WTC11 (cell line): Measurements from ENCODE around the gene ZRANB1. TPM values are rescaled to one million over a fixed set of nuclear protein-coding genes. Genes with fewer than 3 reads are reported as not detected.

Experiments
- ATAC-seq: fragments of 200-7000 bp; cut with Tn5 transposase; 2 replicates; pipeline ENCODE4 v1.10.0; 2021; ENCODE audit warnings: mild to moderate bottlenecking, moderate library complexity
- CTCF ChIA-PET: fragments of 300-600 bp; sonication (Branson Sonifier 250); formaldehyde crosslinking; loops from one replicate; lab custom pipeline; 2021; ENCODE audit warnings: antibody characterized with exemption; lab: Charles Lee
- POLR2A ChIA-PET: fragments of 350-600 bp; sonication (Branson Sonifier 250); formaldehyde crosslinking; loops from one replicate; lab custom pipeline; 2021; ENCODE audit warnings: antibody characterized with exemption; lab: Charles Lee
- DNase-seq: peaks from one replicate; pipeline ENCODE4 v3.0.0; 2021; ENCODE audit warnings: low spot score
- H3K27ac Mint-ChIP-seq: 2 replicates; pipeline ENCODE4 v1.8.0; 2021; ENCODE audit warnings: mixed read lengths
- H3K27me3 Mint-ChIP-seq: 2 replicates; pipeline ENCODE4 v1.8.0; 2021; ENCODE audit warnings: low read depth, mild to moderate bottlenecking, moderate library complexity, mixed read lengths
- H3K36me3 Mint-ChIP-seq: 2 replicates; pipeline ENCODE4 v1.8.0; 2021; ENCODE audit warnings: mixed read lengths
- H3K4me1 Mint-ChIP-seq: 2 replicates; pipeline ENCODE4 v1.8.0; 2022; ENCODE audit warnings: mixed read lengths
- H3K4me3 Mint-ChIP-seq: 2 replicates; pipeline ENCODE4 v1.8.0; 2021; ENCODE audit warnings: mild to moderate bottlenecking, moderate library complexity, mixed read lengths
- H3K9me3 Mint-ChIP-seq: 2 replicates; pipeline ENCODE4 v1.8.0; 2021; ENCODE audit warnings: mixed read lengths
- CREM ChIP-seq: sonication (generic); formaldehyde crosslinking; IDR thresholded peaks from 2 replicates; pipeline ENCODE4 v1.8.1; 2022; ENCODE audit warnings: mild to moderate bottlenecking, missing genetic modification reagents, moderate library complexity
- ELF4 ChIP-seq: sonication (generic); formaldehyde crosslinking; IDR thresholded peaks from 2 replicates; pipeline ENCODE4 v1.8.1; 2022; ENCODE audit warnings: low read depth, mild to moderate bottlenecking, moderate library complexity, missing genetic modification reagents
- ETV6 ChIP-seq: sonication (generic); formaldehyde crosslinking; IDR thresholded peaks from 2 replicates; pipeline ENCODE4 v1.8.1; 2022; ENCODE audit warnings: mild to moderate bottlenecking, missing genetic modification reagents
- KAT7 ChIP-seq: sonication (generic); formaldehyde crosslinking; IDR thresholded peaks from 2 replicates; pipeline ENCODE4 v1.8.1; 2023; ENCODE audit warnings: missing genetic modification reagents, mild to moderate bottlenecking, borderline replicate concordance
- MXD4 ChIP-seq: fragments of 250-450 bp; sonication (Bioruptor Pico); IDR thresholded peaks from 2 replicates; pipeline ENCODE4 v1.8.0; 2021; ENCODE audit warnings: mild to moderate bottlenecking, moderate library complexity, borderline replicate concordance
- NR2C2 ChIP-seq: sonication (generic); formaldehyde crosslinking; IDR thresholded peaks from 2 replicates; pipeline ENCODE4 v1.8.0; 2022; ENCODE audit warnings: mild to moderate bottlenecking, missing genetic modification reagents
- NR3C1 ChIP-seq: sonication (generic); formaldehyde crosslinking; conservative IDR thresholded peaks from 2 replicates; pipeline ENCODE4 v1.8.1; 2023; ENCODE audit warnings: low read depth, mild to moderate bottlenecking, missing genetic modification reagents
- SMAD3 ChIP-seq: sonication (generic); formaldehyde crosslinking; IDR thresholded peaks from 2 replicates; pipeline ENCODE4 v1.8.0; 2022; ENCODE audit warnings: missing genetic modification reagents, mild to moderate bottlenecking, borderline replicate concordance
- SMAD4 ChIP-seq: sonication (generic); formaldehyde crosslinking; IDR thresholded peaks from 2 replicates; pipeline ENCODE4 v1.8.0; 2022; ENCODE audit warnings: mild to moderate bottlenecking, missing genetic modification reagents
- TCF7 ChIP-seq: sonication (generic); formaldehyde crosslinking; IDR thresholded peaks from 2 replicates; pipeline ENCODE4 v1.8.0; 2022; ENCODE audit warnings: mild to moderate bottlenecking, low read depth, missing genetic modification reagents, moderate library complexity
- TP53 ChIP-seq: sonication (generic); formaldehyde crosslinking; IDR thresholded peaks from 2 replicates; pipeline ENCODE4 v1.8.1; 2023; ENCODE audit warnings: mild to moderate bottlenecking, missing genetic modification reagents
- ZBTB21 ChIP-seq: sonication (generic); formaldehyde crosslinking; IDR thresholded peaks from 2 replicates; pipeline ENCODE4 v1.8.1; 2023; ENCODE audit warnings: mild to moderate bottlenecking, missing genetic modification reagents, borderline replicate concordance
- ZNF219 ChIP-seq: sonication (generic); formaldehyde crosslinking; IDR thresholded peaks from 2 replicates; pipeline ENCODE4 v1.8.0; 2023; ENCODE audit warnings: missing genetic modification reagents, mild to moderate bottlenecking, borderline replicate concordance
- ZNF423 ChIP-seq: fragments of 250-450 bp; sonication (Bioruptor Pico); IDR thresholded peaks from 2 replicates; pipeline ENCODE4 v2.1.2; 2022; ENCODE audit warnings: mild to moderate bottlenecking, moderate library complexity
- total RNA-seq: library from RNA; stranded (reverse); gene quantifications from 3 replicates; pipeline ENCODE4 v1.2.3, GENCODE V29; 2021
- TF ChIP-seq, protein P1 (sequence below): sonication (generic); formaldehyde crosslinking; conservative IDR thresholded peaks from 2 replicates; pipeline ENCODE4 v1.8.1; 2022; ENCODE audit warnings: mild to moderate bottlenecking, missing genetic modification reagents
- TF ChIP-seq, protein P2 (sequence below): sonication (generic); formaldehyde crosslinking; IDR thresholded peaks from 2 replicates; pipeline ENCODE4 v1.8.1; 2023; ENCODE audit warnings: mild to moderate bottlenecking, missing genetic modification reagents, borderline replicate concordance
- TF ChIP-seq, protein P3 (sequence below): sonication (generic); formaldehyde crosslinking; IDR thresholded peaks from 2 replicates; pipeline ENCODE4 v1.8.1; 2022; ENCODE audit warnings: missing genetic modification reagents, borderline replicate concordance
- TF ChIP-seq, protein P4 (sequence below): fragments of 250-450 bp; sonication (Bioruptor Pico); IDR thresholded peaks from 2 replicates; pipeline ENCODE4 v1.9.0; 2021; ENCODE audit warnings: mild to moderate bottlenecking

The ZRANB1 gene
- total RNA-seq, 1 experiment from 2014 or later: 15.9 TPM

DNA sequence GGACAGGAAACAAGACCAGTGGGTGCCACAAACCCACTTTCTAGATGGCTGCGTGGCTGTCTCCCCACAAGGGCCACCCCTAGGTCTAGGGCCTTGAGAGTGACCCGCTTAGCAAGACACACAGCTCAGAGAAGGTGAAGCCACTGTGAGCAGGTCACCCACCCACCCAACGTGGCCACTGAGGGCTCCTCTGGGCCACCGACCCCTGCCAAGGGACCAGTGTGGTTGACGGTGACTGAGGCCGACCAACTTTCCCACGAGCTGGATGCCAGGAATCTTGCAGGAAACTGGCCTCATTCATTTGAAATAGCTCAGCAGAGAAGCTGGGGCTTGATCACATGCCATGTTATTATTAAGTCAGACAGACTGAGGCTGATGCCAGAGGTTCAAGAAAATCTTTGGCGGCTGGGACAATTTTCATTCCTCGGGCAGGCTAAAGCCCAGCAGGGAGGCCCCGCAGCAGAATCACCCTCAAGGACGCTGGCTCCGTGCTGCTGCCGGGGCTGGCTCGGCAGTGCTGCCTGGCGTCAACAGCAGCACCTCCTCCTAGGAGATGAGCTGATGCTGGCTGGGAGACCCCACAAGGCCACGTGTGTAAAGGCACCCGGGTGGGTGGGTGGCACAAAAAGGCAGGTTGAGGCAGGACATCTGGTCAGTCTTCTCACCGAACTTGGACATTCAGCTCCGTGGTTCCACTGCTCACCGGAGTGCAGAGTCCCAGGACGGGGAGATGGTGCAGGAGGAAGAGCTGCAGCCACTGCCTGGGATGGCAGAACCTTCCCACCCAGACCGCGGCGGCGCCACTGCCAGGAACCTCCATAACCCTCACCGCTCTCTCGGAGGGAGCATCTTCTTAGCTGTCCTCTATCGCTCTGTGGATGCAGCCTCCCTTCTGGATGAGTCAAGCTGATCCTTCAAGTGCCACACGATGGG lies 57.8 kb downstream of the ZRANB1 start:
- ATAC-seq (no peak), DNase-seq (peak; percentile 4)
- no peaks in the 10 kb centered on the region for H3K9me3 Mint-ChIP-seq
- H3K4me3 Mint-ChIP-seq: no peak overlapping the region
- H3K27ac Mint-ChIP-seq: peak overlapping the region; percentile 11; the same call in 1 of the 2 replicates
- TF ChIP-seq TP53 (CRISPR knock-in tag) (no peak), ELF4 (CRISPR knock-in tag) (no peak), NR3C1 (CRISPR knock-in tag) (no peak), ZNF423 (CRISPR knock-in tag) (no peak), CREM (no peak), ZNF219 (CRISPR knock-in tag) (no peak), TCF7 (CRISPR knock-in tag) (no peak), MXD4 (CRISPR knock-in tag) (no peak), NR2C2 (no peak), SMAD3 (CRISPR knock-in tag) (no peak), SMAD4 (CRISPR knock-in tag) (no peak), ETV6 (CRISPR knock-in tag) (no peak), ZBTB21 (no peak), KAT7 (CRISPR knock-in tag) (no peak)
- TF ChIP-seq, protein P1, sequence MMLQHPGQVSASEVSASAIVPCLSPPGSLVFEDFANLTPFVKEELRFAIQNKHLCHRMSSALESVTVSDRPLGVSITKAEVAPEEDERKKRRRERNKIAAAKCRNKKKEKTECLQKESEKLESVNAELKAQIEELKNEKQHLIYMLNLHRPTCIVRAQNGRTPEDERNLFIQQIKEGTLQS (CRISPR knock-in tag): no peak
- TF ChIP-seq, protein P2, sequence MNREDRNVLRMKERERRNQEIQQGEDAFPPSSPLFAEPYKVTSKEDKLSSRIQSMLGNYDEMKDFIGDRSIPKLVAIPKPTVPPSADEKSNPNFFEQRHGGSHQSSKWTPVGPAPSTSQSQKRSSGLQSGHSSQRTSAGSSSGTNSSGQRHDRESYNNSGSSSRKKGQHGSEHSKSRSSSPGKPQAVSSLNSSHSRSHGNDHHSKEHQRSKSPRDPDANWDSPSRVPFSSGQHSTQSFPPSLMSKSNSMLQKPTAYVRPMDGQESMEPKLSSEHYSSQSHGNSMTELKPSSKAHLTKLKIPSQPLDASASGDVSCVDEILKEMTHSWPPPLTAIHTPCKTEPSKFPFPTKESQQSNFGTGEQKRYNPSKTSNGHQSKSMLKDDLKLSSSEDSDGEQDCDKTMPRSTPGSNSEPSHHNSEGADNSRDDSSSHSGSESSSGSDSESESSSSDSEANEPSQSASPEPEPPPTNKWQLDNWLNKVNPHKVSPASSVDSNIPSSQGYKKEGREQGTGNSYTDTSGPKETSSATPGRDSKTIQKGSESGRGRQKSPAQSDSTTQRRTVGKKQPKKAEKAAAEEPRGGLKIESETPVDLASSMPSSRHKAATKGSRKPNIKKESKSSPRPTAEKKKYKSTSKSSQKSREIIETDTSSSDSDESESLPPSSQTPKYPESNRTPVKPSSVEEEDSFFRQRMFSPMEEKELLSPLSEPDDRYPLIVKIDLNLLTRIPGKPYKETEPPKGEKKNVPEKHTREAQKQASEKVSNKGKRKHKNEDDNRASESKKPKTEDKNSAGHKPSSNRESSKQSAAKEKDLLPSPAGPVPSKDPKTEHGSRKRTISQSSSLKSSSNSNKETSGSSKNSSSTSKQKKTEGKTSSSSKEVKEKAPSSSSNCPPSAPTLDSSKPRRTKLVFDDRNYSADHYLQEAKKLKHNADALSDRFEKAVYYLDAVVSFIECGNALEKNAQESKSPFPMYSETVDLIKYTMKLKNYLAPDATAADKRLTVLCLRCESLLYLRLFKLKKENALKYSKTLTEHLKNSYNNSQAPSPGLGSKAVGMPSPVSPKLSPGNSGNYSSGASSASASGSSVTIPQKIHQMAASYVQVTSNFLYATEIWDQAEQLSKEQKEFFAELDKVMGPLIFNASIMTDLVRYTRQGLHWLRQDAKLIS (CRISPR knock-in tag): no peak
- TF ChIP-seq, protein P3, sequence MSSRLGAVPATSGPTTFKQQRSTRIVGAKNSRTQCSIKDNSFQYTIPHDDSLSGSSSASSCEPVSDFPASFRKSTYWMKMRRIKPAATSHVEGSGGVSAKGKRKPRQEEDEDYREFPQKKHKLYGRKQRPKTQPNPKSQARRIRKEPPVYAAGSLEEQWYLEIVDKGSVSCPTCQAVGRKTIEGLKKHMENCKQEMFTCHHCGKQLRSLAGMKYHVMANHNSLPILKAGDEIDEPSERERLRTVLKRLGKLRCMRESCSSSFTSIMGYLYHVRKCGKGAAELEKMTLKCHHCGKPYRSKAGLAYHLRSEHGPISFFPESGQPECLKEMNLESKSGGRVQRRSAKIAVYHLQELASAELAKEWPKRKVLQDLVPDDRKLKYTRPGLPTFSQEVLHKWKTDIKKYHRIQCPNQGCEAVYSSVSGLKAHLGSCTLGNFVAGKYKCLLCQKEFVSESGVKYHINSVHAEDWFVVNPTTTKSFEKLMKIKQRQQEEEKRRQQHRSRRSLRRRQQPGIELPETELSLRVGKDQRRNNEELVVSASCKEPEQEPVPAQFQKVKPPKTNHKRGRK: no peak
- TF ChIP-seq, protein P4, sequence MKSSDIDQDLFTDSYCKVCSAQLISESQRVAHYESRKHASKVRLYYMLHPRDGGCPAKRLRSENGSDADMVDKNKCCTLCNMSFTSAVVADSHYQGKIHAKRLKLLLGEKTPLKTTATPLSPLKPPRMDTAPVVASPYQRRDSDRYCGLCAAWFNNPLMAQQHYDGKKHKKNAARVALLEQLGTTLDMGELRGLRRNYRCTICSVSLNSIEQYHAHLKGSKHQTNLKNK (CRISPR knock-in tag): no peak
- POLR2A ChIA-PET: no interaction called here
- H3K36me3 Mint-ChIP-seq: peaks cover 45% of the 10 kb centered on the region
- CTCF ChIA-PET: interaction anchor here (0.7 to 2.5 kb wide), 4 partner anchors 48 to 61 kb away, joined by 3 to 11 read pairs (median 6); no protein-coding TSS in a partner anchor
- no peaks in the 10 kb centered on the region for H3K4me1 Mint-ChIP-seq
- no peaks in the 10 kb centered on the region for H3K27me3 Mint-ChIP-seq
